Endometrium (tissue), 2 donors: ENCODE data around the gene FLNB.
"Not testable (repeated sequence)": the region's sequence is repeated elsewhere in the genome, so short reads cannot be mapped to it uniquely, and the experiment has no call there.

Experiments used
- FAIRE-seq: peaks from 2 replicates; lab custom pipeline; 2012; peaks lifted over from hg19 to GRCh38; lab: Jason Lieb, UNC
- donor health status: control.
- donor health status: control.

FLNB gene

DNA sequence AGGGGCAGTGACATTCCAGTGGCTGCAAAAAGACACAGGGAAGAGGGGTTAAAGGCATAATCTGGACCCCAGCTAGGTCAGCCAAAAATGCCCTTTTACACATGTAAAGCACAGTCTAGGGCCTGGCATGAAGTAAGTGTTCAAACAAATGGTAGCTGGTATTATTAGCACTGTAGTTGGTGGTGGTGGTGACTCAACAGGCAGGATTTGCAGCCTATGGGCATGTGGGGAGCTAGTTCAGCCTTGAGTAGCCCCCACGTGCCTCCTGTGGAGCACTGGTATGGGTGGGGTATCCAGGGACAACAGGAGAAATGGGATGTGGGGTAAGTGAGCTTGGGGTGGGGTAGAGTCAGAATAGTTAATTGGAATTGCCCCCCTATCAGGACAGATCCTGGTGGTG is 175.0 kb downstream of the FLNB start:
- FAIRE-seq: no peak

DNA sequence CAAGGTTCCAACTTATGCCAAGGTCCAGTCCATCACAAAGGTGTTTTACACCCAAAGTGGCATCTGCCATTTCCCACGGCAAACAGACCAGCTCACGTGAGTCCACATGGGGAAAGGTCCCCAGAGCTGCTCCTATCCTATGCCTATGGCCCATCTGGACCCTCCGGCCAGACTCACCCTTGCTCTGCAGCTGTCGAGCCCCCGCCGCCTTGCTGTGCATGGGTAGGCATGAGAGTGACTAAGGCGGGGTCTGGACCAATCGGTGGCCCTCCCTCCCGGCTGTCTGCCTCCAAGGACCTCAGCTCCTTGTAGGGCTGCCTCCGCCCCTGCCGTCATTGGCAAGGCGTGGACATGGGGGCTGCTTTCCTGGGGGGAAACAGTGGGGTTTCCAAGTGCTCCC is 175.7 kb downstream of the FLNB start:
- FAIRE-seq: no peak

DNA sequence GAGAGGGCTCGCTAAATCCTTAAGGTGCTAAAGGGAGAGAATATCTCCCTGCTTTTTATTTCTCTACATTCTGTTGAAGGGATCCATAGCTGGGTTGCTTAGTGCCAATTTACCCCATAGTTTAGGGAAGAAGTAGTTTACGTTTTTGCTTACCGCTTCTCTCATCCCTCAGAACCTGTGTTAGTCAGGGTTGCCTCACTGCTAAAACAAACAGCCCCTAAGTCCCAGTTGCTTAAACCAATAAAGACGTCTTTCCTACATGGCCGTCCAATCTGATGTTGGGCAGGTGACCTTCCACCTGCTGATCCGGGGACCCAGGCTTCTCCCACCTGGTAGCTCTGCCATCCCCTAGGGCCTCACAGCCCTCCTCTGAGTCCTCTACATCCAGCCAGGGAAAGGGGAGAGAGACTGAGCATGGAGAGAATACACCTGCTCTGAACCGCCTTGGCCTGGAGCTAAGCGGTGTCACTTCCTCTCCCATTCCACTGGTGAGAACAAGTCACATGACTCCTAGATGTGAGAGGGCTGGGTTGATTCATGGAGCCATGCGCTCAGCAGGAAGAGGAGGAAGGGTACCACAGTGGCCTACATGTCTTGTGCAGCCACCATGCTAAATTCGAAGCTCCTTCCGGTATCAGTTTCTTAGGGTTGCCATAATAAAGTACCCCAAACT is 176.2 kb downstream of the FLNB start:
- no peak for FAIRE-seq

DNA sequence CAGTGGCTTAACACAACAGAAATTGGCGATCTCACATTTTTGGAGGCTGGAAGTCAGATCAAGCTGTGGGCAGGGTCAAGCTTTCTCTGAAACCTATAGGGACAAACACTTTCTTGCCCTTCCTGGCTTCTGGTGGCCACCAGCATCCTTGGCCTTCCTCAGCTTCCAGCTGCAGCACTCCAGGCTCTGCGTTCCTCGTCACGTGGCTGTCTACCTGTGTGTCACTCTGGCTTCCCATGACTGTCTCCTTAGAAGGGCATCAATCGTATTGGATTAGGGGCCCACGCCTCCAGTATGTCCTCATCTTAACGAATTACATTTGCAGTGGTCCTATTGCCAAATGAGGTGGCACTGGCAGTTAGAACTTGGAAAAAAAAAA is 176.7 kb downstream of the FLNB start:
- FAIRE-seq: no peak

DNA sequence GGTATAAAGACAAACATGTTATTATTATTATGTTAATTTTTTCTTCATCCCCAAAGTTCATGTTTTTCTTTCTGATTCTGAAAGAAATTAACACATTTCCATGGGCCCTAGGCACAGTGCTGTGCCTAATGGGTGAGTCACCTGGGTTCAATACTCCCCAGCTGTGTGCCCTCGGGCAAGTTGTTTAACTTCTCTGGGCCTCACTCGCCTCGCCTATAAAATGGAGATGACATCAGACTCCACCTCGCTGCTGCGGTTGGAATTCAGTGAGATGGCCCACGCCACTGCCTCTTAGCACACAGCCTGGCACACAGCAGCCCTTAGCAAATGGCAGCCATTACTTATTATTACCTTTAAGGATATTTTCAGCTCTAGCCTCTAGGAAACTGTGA is 179.9 kb downstream of the FLNB start:
- no peak for FAIRE-seq

DNA sequence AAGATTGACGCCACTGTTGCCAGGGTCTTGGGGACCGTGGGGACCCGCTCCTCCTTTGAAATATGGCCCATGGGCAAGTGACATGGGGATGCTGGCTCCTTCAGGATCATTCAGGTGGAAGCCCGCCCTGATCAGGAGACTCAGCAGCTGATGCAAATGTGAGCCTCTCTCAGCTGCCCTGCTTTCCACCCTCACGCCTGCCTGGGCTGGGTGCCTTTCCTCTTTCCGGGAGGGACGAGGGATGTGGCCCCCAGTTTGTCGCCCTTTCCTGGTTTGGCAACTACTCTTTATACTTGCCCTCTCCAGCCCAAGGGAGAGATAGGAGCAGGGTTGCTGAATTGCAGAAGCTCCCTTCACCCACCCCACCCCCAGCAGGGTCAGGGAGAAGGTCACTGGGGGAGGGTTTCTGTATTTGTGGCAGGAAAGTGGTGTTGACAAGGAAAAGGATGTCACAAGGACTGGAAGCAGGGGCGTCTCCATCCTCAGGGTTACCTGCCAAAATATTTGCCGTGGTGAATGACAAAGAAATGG is 180.8 kb downstream of the FLNB start:
- no peak for FAIRE-seq

DNA sequence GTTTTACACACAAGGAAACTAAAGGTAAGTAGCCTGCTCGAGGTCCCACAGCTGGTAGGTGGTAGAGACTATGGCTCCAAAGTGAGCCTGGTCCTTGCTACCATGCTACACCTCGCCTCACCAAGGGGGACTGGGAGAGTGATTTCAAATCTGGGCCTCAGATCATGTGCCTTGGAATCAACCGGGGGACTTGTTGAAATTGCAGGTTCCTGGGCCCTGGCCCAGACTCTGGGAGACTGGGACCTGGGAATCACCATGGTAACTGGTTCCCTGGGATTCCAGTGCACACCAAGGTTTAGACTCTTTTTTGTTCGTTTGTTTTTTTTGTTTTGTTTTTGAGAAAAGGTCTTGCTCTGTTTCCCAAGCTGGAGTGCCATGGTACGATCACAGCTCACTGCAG is 181.5 kb downstream of the FLNB start:
- no peak for FAIRE-seq

DNA sequence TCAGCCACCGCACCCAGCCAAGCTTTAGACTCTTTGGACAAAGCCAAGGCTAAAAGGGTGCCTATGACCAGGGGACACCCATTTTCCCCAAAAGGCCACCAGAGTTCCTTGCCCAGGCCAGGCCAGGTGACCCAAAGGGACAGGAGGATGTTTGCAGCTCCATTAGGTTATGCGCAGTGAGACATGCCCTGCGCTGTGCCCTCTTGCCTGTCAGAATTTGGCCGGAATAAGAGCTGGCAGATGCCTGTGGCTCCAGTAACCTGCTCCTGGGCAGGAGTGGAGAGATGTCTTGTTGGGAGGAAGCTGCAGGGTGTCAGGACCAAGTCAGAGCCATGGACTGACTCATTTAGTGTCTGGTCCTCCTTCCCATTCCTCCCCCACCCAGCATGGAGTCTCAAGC is 182.1 kb downstream of the FLNB start:
- no peak for FAIRE-seq

DNA sequence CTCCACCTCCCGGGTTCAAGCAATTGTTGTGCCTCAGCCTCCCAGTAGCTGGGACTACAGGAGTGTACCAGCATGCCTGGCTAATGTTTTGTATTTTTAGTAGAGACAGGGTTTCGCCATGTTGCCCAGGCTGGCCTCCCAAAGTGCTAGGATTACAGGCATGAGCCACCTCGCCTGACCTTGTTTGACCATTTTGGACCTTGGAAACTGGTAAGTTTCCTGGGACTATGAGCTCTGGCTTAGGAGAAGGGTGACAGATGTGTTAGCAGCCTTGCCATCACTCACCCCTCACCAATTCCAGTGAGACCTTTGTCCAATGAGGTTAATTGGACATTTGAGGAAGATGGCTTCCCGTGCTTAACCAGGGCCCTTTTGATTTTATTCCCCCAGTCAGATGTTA is 182.7 kb downstream of the FLNB start:
- no peak for FAIRE-seq

DNA sequence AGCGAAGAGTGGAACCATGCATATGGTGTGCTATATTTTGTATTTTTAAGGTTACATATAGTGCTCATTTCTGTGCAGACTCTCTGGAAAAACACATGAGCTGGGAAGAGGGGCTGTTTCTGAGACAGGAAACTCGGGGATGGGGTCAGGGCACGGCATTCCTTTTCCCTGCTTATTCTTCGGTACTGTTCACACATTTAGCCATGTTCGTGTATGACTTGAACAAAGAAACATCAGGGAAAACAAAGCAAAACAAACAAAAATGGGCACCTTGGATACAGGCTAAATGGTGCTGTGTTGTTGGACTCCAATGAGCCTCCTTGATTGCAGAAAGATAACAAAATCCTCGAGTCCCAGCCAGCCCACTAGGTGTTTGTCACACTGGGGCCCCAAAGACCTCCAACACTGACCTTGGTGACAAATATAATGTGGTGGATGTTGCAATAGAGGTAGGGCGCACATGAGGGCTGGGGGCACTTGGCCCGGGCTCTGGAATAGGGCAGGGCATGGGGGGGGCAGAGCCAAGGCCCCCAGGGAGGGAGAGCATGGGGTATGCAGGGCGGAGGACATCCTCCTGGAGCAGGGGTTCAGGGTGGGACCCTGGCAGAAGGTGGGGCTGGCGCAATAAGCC is 183.3 kb downstream of the FLNB start:
- FAIRE-seq: no peak

DNA sequence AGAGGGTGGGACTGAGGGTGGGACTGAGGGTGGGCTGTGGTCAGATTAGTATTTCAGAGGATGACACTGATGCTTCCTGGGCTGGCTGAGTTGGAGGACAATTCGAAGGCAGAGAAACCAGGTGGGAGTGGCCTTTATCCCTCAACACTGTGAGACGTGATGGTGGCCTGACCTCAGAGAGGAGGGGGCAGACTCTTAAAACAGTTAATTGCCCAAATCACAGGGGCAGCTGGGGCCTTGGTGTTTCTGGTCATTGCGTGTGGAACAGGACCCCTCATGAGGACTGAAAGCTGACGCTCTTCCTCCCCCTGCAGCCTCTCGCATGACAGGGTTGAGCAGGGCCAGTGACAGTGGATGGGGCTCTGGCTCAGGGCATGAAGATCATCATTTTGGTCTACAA is 183.8 kb downstream of the FLNB start:
- FAIRE-seq: no peak

DNA sequence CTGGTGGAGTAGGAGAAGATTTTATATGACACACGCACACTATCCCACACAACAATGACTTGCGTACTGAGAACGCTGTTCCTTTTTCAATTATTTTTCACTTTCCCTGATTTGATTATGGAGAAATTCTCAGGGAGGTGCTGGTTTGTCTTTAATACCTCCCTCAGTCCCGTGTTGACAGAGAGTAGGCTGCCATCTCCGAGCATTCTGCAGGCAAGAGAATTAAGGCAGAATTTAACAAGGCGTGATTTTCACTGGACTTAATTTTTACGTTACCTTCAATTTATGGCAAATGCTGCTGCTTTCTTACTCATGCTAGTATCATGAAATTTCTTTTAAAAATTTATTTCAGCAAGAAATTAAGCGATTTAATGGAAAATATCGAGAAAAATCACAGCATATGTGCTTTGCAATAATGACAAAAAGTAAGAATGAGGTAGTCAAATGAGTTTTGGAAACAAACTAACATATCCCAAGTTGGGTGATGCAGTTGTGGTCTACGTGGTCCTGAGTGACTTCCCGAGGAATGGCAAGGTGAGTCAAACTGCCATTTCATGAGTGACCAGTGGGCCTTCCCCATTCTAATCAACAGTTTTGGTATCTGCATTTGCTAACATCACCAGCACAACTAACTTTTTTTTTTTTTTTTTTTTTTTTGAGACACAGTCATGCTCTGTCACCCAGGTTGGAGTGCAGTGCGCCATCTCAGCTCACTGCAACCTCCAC is 185.6 kb downstream of the FLNB start:
- FAIRE-seq: no peak

DNA sequence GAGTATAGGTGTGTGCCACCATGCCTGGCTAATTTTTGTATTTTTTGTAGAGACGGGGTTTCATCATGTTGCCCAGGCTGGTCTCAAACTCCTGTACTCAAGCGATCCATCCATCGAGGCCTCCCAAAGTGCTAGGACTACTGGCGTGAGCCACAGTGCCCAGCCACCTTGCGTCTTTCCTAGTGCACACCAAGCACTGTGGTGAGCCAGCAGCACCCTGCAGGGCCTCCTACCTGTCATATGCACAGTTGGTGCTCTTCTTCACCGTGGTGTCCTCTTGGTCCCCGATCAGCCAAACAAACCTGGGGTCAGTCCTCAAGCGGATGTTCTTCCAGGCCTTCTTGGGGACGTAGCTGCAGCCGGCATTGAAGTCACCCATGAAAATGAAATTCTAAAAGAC is 189.4 kb downstream of the FLNB start:
- FAIRE-seq: no peak

DNA sequence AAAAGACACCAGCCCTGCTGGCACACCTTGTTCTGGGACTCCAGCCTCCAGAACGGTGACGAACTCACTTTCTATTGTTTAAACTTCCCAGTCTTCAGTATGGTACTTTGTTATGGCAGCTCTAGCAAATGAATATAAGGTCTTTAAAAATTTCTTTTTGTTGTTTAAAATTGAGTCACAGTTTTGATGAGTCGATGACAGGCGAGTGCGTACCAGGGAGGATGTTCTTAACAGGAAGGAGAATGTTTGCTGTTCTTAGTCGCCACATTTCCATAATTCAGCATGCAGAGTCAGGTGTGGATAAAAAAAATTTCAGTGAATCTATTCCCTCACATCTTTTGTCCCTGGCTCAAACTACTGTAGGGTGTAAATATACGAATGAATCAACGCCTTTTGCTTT is 190.1 kb downstream of the FLNB start:
- FAIRE-seq: no peak

DNA sequence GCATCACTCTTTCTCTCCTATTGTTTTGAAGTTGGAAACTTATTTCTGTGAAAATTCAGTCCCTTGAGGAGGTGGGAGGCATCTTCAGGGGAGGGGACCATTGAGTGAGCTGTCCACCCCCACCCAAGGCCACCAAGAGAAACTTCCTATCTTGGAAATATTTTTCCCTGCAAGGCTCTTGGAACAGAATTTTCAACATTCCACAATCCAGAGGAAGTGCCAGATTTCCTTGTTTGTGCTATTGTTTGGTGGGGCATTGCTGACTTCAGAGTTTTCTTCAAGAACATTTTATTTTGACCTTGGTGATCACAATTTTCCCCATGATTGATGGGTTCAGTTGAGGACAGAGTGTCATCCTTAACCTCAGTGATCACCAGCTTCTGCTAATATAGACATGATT is 190.6 kb downstream of the FLNB start:
- no peak for FAIRE-seq

DNA sequence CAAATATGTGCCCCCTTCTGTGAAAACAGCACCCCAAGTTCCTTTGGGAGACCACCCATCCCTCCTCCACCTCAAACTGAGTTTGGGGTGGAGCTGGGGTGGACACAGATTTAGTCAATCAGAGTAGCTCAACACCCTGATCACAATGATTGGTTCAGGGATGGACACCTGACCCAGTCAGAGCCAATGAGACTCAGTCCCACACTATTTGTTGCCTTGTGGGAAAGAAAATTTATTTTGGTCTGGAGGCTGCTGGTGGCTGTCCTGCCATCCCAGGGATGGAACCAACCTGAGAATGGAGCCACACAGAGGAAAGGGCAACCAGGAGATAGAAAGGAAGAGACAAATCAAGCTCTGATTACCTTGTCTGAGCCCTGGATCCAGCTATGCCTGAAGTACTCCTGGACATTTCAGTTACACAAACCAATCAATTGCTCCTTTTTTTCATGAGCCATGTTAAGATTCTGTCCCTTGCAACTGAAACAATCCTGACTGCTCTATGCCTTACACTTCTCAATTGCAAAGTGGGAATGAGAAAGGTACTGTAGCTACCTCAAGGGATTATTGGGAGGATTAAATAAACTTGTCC is 192.0 kb downstream of the FLNB start:
- FAIRE-seq: no peak

DNA sequence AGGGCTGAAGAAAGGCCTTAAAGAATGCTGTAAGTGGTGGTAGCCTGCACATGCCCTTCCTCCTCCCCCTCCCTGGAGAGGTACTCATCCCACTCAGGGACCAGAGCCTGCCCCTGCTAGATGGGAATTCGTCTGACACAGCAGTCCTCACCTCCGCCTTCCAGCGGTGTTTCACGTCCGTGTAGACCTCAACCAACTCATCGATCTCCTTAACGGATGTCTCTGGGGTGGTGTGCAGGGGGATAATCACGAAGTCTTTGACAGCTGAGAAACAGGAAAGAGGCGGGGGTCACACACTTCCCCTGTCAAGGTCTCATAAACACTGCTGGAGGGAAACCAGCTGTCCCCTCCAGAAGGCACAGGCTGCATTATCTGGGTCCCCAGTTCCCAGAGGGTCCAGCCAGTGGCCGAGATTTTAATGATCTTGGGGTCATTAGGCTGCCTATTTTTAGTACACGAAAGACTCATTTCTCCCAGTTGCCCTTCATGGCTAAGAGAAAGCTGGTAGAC is 192.7 kb downstream of the FLNB start:
- no peak for FAIRE-seq

DNA sequence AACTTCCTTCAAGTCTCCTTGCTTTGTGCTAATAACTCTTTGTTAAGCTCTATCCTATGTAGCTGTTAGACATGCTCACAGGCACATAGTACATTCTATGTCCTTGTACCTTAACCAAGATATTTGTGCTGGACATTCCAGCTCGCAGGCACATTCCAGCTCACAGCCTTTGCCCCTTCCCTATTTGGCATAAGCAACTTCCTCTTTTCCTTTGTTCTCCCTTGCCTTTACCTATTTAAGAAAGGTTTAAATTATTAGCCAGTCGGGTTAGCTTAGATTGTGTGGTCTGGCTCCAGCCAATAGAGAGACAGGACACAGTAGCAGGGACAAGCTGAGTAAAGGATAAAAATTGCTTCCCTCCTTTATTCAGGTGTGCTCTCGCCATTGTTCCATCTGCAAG is 193.2 kb downstream of the FLNB start:
- FAIRE-seq: not testable (repeated sequence)

DNA sequence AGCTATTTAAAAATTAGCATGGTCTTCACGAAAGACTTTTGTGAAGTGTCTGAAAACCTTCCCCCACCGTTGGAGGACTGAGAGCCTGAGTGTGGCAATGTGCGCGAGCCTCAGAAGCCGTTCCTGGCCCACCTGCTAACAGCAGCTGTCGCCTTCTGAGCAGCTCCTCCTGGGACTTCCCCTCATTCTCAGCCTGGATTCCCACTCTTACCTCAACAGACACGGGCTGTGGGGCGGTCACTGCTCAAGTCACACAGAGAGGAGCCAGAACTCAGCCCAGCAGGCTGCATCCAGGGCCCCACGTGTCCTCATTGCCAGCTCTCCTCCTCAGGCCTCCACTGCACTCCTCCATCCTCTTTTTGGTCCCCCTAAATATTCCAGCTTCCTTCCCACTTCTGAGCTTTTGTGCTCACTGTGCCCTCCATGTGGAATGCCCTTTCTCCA is 194.7 kb downstream of the FLNB start:
- no peak for FAIRE-seq

DNA sequence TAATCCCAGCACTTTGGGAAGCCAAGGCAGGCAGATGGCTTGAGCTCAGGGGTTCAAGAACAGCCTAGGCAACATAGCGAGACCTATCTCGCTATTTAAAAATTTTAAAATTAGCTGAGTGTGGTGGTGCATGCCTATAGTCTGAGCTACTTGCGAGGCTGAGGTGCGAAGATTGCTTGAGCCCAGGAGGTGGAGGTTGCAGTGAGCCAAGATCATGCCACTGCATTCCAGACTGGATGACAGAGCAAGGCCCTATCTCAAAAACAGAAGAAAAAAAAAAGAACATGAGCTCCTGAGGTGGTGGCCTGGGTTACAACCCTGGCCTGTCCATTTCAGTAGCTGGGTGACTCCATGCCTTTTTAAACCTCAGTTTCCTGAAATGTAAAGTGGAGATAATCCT is 195.3 kb downstream of the FLNB start:
- no peak for FAIRE-seq

DNA sequence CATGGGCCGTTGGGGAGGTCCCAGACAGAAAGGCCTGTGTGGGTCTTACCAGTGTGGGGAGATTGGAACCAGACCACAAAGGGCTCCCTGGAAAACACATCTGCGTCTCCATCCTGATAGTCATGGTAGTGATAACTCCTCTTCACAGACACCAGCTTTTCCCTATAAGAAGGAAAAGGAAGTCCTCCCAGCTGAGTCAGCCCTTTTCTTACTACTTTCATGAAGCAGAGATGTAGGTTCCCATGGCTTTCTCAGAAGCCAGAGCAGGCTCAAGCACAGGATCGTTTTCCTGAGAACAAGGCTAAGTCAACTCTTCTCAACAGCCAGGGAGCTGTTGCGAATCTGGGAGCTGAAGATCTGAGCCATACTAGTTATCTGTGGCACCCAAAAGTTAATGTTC is 196.5 kb downstream of the FLNB start:
- FAIRE-seq: no peak

DNA sequence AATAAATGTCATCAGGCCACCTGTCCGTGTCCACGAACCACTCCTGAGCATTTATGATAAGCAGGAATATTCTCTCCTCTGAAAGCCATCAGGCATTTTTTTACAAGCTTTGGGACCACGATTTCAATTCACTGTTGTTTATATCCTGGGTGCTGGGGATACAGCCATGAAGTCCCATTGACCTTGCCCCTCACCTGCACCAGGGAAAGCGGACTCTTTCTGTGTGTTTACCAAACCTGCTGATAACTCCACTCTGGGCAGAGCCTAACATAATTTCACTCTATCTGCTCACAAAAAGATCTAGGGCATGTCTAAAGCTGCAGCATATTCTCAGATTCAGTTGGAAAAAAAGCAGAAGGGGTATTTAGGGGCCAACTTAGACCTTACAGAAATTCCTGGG is 197.8 kb downstream of the FLNB start:
- FAIRE-seq: no peak
